Astrocyte of the cerebellum (primary cell): ENCODE results near the gene LAMA2.
A peak's percentile ranks its signal among the peaks of the same experiment; 100 is the strongest.

ENCODE experiments used
- DNase-seq: peaks from one replicate; pipeline ENCODE4 v3.0.0-alpha.2; 2011; ENCODE audit warnings: low read depth
- H3K4me3 ChIP-seq: 2 replicates; pipeline ENCODE4 v1.5.1; 2011; ENCODE audit warnings: mild to moderate bottlenecking, low read depth, low read length, moderate library complexity
- in situ Hi-C: cut with HindIII; loops from 2 replicates; pipeline ENCODE4 v1.10.0; 2017; ENCODE audit warnings: low sequenced_read_pairs
- TF ChIP-seq, protein P1 (sequence below): IDR thresholded peaks from 2 replicates; pipeline ENCODE4 v1.5.1; 2012; ENCODE audit warnings: low read length, low read depth, moderate library complexity, mild to moderate bottlenecking; ENCODE audit errors: missing control alignments

Gene LAMA2

DNA sequence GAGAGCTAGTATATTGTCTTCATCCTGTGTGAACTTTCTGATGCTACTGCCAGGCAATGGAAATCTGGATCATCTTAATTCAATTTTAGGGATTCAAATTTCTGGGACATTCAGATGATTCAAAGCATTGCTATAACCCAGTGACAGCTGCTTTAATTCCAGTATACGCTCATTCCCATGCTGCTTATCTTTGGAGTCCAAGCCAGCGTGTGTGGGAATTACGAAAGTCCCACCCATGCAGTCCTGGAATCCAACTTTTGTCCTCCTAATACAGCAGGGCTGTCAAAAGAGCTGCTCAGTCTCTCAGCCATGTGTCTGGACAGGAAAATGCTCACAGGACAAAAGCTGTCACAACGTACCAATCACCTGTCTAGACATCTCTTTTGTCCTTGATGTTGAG, 219.8 kb downstream of the LAMA2 start:
- TF ChIP-seq, protein P1, sequence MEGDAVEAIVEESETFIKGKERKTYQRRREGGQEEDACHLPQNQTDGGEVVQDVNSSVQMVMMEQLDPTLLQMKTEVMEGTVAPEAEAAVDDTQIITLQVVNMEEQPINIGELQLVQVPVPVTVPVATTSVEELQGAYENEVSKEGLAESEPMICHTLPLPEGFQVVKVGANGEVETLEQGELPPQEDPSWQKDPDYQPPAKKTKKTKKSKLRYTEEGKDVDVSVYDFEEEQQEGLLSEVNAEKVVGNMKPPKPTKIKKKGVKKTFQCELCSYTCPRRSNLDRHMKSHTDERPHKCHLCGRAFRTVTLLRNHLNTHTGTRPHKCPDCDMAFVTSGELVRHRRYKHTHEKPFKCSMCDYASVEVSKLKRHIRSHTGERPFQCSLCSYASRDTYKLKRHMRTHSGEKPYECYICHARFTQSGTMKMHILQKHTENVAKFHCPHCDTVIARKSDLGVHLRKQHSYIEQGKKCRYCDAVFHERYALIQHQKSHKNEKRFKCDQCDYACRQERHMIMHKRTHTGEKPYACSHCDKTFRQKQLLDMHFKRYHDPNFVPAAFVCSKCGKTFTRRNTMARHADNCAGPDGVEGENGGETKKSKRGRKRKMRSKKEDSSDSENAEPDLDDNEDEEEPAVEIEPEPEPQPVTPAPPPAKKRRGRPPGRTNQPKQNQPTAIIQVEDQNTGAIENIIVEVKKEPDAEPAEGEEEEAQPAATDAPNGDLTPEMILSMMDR, result no peak
- H3K4me3 ChIP-seq, result no peak overlapping the region
- no peak for DNase-seq
- in situ Hi-C loops, result no loop called here

DNA sequence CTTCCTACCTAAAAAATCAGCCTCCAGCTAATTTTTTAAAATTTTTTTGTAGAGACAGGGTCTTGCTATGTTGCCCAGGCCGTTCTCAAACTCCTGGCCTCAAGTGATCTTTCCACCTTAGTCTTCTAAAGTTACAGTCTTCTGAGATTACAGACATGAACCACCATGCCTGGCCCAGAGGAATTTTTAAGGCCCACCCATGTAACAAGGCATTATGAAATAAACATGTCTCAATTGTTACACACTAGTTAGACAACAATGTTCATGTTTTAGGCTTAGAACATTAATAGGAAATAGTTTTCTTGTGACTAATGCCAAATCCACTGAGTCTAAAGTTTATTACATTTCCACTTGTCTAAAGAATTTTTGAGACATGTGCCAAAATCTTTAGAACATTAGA, 221.2 kb downstream of the LAMA2 start:
- H3K4me3 ChIP-seq, result no peak overlapping the region
- TF ChIP-seq, protein P1, result no peak
- no peak for DNase-seq
- in situ Hi-C loops, result no loop called here

DNA sequence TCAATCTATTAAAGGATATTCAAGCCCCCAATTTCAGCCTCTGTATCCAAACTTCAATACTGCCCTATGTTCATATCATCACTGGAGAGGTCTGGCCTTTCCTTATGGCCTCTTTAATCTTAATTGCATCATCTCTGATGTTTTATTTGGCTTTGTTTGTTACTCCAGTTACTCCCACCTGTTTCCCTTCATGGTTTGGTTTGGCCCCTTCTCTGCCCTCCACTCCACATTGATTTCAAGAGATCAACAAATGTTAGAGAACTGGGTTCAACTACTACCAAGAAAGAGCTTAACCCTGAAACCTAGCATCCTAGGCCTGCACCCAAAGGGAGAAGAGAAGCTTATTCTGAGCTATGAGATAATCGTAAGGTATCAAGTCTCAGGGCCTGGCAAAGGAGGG, 221.6 kb downstream of the LAMA2 start:
- no peak for DNase-seq
- TF ChIP-seq, protein P1, result no peak
- in situ Hi-C loops, result no loop called here
- H3K4me3 ChIP-seq, result no peak overlapping the region

DNA sequence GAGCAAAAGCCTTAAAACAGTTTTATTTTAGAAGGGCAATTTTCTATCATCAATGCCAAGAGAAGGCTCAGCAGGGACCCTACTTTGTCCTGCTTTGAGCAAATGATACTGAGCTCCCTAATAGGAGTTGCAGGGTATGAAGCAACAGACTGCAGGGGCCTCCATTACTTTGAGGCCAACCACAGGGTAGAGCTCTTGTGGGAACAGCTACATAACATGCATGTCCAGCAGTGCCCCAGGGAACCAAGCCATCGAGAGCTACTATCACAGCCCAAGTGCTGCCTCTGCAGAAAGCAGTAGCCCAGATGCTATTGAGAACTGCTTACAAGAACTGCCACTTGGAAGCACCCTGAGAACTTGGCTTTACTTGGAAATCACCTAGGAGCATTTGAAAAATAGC, 222.1 kb downstream of the LAMA2 start:
- in situ Hi-C loops, result no loop called here
- peak; percentile 19 for DNase-seq

DNA sequence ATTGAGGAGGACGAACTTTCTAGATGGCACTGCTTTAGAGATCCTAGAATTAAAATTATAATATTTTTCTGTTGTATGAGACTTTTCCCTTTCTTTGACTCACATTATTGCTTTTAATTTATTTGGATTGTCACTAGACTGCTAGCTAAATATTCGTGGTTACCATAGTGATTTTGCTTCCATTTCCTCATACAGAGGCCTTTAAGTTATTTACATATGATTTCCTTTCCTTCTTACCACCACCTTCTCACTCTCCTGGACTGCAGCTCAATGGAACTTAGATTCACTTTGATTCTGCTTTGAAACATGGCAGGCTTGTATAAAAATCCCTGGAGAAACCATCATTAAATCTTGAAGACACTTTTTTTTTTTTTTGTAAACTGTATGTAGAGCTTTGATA, 222.9 kb downstream of the LAMA2 start:
- DNase-seq, result no peak
- TF ChIP-seq, protein P1, result no peak
- in situ Hi-C loops, result no loop called here

More for the DNA sequence above, 222.1 kb downstream of the LAMA2 start:
- TF ChIP-seq, protein P1, result no peak
- no peak overlapping the region for H3K4me3 ChIP-seq

DNA sequence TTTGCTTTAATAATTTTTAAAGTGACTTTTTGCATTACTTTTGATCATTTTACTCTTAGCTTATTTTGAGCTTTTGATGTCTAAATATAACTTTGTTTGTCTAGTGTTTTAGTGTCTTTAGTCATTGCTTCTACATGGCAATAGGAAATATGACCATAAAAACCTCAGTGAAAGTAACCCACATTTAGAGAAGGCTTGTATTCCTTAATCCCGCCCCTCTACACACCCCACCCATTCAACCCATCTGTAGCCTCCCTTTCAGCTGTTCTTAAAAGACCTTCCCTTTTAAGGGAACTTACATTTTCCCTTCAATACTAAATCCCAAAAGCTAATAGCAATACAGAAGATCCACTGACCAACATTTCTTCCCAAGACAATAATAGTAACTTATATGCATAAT, 225.4 kb downstream of the LAMA2 start:
- TF ChIP-seq, protein P1, result no peak
- in situ Hi-C loops, result no loop called here
- no peak for DNase-seq
- H3K4me3 ChIP-seq, result no peak overlapping the region

More for the DNA sequence above, 222.9 kb downstream of the LAMA2 start:
- H3K4me3 ChIP-seq, result no peak overlapping the region

DNA sequence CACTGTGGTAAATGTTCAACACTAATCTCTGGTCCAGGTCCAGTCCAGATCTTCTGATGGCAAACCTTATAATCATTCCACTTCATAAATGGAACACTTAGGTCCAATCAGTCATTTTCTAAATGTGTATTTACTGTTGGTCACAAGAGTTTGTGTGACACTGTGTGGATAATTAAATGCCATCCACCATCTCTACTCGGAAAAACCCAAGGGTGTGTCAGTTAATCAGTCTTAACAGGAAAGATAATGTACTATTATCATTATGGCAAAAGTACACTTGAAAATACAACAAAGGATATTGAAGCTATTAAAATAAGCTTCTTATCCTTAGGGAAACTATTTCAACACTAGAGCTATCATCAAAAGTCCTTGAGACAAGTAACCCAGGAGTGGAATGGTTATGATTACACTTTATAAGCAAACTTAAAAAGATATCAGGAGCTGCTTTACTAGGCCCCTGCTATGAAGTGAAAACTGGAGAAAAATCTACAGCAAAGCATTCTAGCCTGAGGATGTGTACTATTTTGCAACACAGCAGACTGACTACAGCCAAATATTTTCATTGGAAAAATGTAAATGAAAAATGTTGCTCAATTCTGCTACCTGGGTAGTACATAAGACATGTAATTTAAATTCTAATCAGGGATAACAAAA, 227.9 kb downstream of the LAMA2 start:
- DNase-seq, result no peak
- TF ChIP-seq, protein P1, result no peak
- in situ Hi-C loops, result no loop called here
- no peak overlapping the region for H3K4me3 ChIP-seq
